HUES48 (cell line): ENCODE results near the gene FAM180A.

Experiments used
- H3K27ac ChIP-seq: one replicate; pipeline ENCODE4 v1.7.0; 2013; ENCODE audit warnings: low read depth, low read length, inconsistent platforms
- H3K27me3 ChIP-seq: 2 replicates; pipeline ENCODE4 v1.6.1; 2013; ENCODE audit warnings: mild to moderate bottlenecking, low read length; ENCODE audit not compliant: control insufficient read depth, insufficient read depth
- H3K36me3 ChIP-seq: 2 replicates; pipeline ENCODE4 v1.6.1; 2013; ENCODE audit warnings: low read length; ENCODE audit not compliant: control insufficient read depth, insufficient read depth
- H3K4me1 ChIP-seq: 2 replicates; pipeline ENCODE4 v1.6.1; 2013; ENCODE audit warnings: mild to moderate bottlenecking, low read length; ENCODE audit not compliant: control insufficient read depth, insufficient read depth
- H3K4me3 ChIP-seq: 2 replicates; pipeline ENCODE4 v1.5.1; 2013; ENCODE audit warnings: mild to moderate bottlenecking, low read depth, low read length
- H3K9ac ChIP-seq: 2 replicates; pipeline ENCODE4 v1.6.1; 2013; ENCODE audit warnings: mild to moderate bottlenecking, low read depth, low read length, moderate library complexity
- H3K9me3 ChIP-seq: 2 replicates; pipeline ENCODE4 v1.6.1; 2013; ENCODE audit warnings: low read length; ENCODE audit not compliant: control insufficient read depth, insufficient read depth

Gene FAM180A

GRCh38 chr7:135748770-135749169 is at the start of gene FAM180A:
TSS of gene FAM180A (minus strand) at chr7:135748813. CDS start at chr7:135748580, 233 bp downstream.
- Histone ChIP-seq H3K4me1 (peaks cover 7% of the 10 kb centered on the region), H3K4me3 (no peak within 1 kb of the TSS), H3K9me3 (no peaks in the 10 kb centered on the region), H3K36me3 (no peaks in the 10 kb centered on the region), H3K27ac (no peak within 1 kb of the TSS), H3K9ac (no peak within 1 kb of the TSS), H3K27me3 (no peaks in the 10 kb centered on the region)

- no peak overlapping the region for H3K4me3 ChIP-seq
- peaks cover 8% of the 10 kb centered on the region for H3K4me1 ChIP-seq
- no peaks in the 10 kb centered on the region; the same call in 1 of the 2 replicates for H3K27me3 ChIP-seq
- H3K36me3 ChIP-seq: no peaks in the 10 kb centered on the region
- H3K9ac ChIP-seq: no peak overlapping the region
- no peak overlapping the region for H3K27ac ChIP-seq
- no peaks in the 10 kb centered on the region for H3K9me3 ChIP-seq
These were observed 49.5 kb upstream of the FAM180A start for GRCh38 chr7:135798095-135798494.

GRCh38 chr7:135795846-135796570 is 47.4 kb upstream of the FAM180A start:
- peaks cover 8% of the 10 kb centered on the region for H3K4me1 ChIP-seq
- H3K4me3 ChIP-seq: no peak overlapping the region
- H3K9me3 ChIP-seq: no peaks in the 10 kb centered on the region
- H3K36me3 ChIP-seq: no peaks in the 10 kb centered on the region
- H3K27ac ChIP-seq: no peak overlapping the region
- no peaks in the 10 kb centered on the region; the same call in 1 of the 2 replicates for H3K27me3 ChIP-seq
- no peak overlapping the region for H3K9ac ChIP-seq

GRCh38 chr7:135793841-135794240 is 45.2 kb upstream of the FAM180A start:
- H3K27ac ChIP-seq: no peak overlapping the region
- no peaks in the 10 kb centered on the region for H3K9me3 ChIP-seq
- no peaks in the 10 kb centered on the region for H3K27me3 ChIP-seq
- H3K4me3 ChIP-seq: no peak overlapping the region
- H3K36me3 ChIP-seq: no peaks in the 10 kb centered on the region
- H3K4me1 ChIP-seq: no peaks in the 10 kb centered on the region
- H3K9ac ChIP-seq: no peak overlapping the region

- Histone ChIP-seq H3K27ac (no peak overlapping the region), H3K27me3 (no peaks in the 10 kb centered on the region), H3K4me1 (no peaks in the 10 kb centered on the region), H3K36me3 (no peaks in the 10 kb centered on the region), H3K4me3 (no peak overlapping the region), H3K9me3 (no peaks in the 10 kb centered on the region), H3K9ac (no peak overlapping the region)
These were observed 44.3 kb upstream of the FAM180A start for GRCh38 chr7:135792866-135793265.

GRCh38 chr7:135792363-135792668 is 43.7 kb upstream of the FAM180A start:
- no peaks in the 10 kb centered on the region for H3K4me1 ChIP-seq
- no peak overlapping the region for H3K4me3 ChIP-seq
- H3K9me3 ChIP-seq: no peaks in the 10 kb centered on the region
- no peaks in the 10 kb centered on the region for H3K36me3 ChIP-seq
- no peak overlapping the region for H3K9ac ChIP-seq
- H3K27ac ChIP-seq: no peak overlapping the region
- no peaks in the 10 kb centered on the region for H3K27me3 ChIP-seq

GRCh38 chr7:135791543-135792362 is 43.1 kb upstream of the FAM180A start:
- Histone ChIP-seq H3K27ac (no peak overlapping the region), H3K9ac (no peak overlapping the region), H3K4me3 (no peak overlapping the region), H3K36me3 (no peaks in the 10 kb centered on the region), H3K4me1 (no peaks in the 10 kb centered on the region), H3K9me3 (no peaks in the 10 kb centered on the region), H3K27me3 (no peaks in the 10 kb centered on the region)

GRCh38 chr7:135790371-135790977 is 41.9 kb upstream of the FAM180A start:
- Histone ChIP-seq H3K9ac (no peak overlapping the region), H3K4me3 (no peak overlapping the region), H3K9me3 (no peaks in the 10 kb centered on the region), H3K4me1 (no peaks in the 10 kb centered on the region), H3K36me3 (no peaks in the 10 kb centered on the region), H3K27ac (no peak overlapping the region), H3K27me3 (no peaks in the 10 kb centered on the region)

- no peaks in the 10 kb centered on the region for H3K27me3 ChIP-seq
These were observed 41.3 kb upstream of the FAM180A start for GRCh38 chr7:135789956-135790355.

GRCh38 chr7:135789431-135789830 is 40.8 kb upstream of the FAM180A start:
- H3K9ac ChIP-seq: no peak overlapping the region
- H3K36me3 ChIP-seq: no peaks in the 10 kb centered on the region
- H3K27ac ChIP-seq: no peak overlapping the region
- no peaks in the 10 kb centered on the region for H3K4me1 ChIP-seq
- no peaks in the 10 kb centered on the region for H3K27me3 ChIP-seq
- H3K4me3 ChIP-seq: no peak overlapping the region
- H3K9me3 ChIP-seq: no peaks in the 10 kb centered on the region

More at GRCh38 chr7:135789956-135790355, 41.3 kb upstream of the FAM180A start:
- Histone ChIP-seq H3K9ac (no peak overlapping the region), H3K4me3 (no peak overlapping the region), H3K36me3 (no peaks in the 10 kb centered on the region), H3K9me3 (no peaks in the 10 kb centered on the region), H3K4me1 (no peaks in the 10 kb centered on the region), H3K27ac (no peak overlapping the region)

- H3K27me3 ChIP-seq: no peaks in the 10 kb centered on the region
- H3K9me3 ChIP-seq: no peaks in the 10 kb centered on the region
- H3K4me3 ChIP-seq: no peak overlapping the region
- H3K36me3 ChIP-seq: no peaks in the 10 kb centered on the region
- H3K27ac ChIP-seq: no peak overlapping the region
- no peaks in the 10 kb centered on the region for H3K4me1 ChIP-seq
- no peak overlapping the region for H3K9ac ChIP-seq
These were observed 38.3 kb upstream of the FAM180A start for GRCh38 chr7:135786911-135787310.
